ENCODE results near the gene SURF2. TPM values are rescaled to one million over a fixed set of nuclear protein-coding genes. Genes with fewer than 3 reads are reported as not detected.

Gene SURF2
- total and polyA plus RNA-seq, 9 of the 15 experiments (the other 6 are each of a cell fraction or from before 2014, with no cell fraction given) = 5.5 to 82.5 (median 21.3) TPM

DNA sequence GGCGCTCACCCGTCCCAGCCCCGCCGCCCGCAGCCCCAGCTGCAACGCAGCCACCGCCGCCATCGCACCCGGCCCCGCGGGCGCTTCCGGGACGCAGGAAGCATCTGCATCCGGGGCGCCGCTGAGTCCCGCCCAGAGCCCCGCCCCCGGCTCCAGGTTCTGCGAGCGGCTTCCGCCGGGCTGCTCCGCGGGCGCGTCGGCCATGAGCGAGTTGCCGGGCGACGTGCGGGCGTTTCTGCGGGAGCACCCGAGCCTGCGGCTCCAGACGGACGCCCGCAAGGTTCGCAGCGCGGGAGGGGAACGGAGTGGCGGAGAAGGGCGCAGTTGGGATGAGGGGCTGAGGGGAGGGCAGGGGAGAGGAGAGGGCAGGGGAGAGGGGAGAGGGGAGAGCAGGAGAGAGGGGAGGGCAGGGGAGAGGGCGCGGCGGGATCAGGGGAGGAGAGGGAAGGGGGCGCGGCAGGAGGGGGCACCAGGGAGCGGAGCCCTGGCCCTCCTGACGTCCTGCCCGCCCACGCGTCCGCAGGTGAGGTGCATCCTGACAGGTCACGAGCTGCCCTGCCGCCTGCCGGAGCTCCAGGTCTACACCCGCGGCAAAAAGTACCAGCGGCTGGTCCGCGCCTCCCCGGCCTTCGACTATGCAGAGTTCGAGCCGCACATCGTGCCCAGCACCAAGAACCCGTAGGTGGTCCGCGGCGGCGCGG lies at the start of gene SURF2, which contains the start of gene SURF1 (continued):
- TF ChIP-seq, protein P1, sequence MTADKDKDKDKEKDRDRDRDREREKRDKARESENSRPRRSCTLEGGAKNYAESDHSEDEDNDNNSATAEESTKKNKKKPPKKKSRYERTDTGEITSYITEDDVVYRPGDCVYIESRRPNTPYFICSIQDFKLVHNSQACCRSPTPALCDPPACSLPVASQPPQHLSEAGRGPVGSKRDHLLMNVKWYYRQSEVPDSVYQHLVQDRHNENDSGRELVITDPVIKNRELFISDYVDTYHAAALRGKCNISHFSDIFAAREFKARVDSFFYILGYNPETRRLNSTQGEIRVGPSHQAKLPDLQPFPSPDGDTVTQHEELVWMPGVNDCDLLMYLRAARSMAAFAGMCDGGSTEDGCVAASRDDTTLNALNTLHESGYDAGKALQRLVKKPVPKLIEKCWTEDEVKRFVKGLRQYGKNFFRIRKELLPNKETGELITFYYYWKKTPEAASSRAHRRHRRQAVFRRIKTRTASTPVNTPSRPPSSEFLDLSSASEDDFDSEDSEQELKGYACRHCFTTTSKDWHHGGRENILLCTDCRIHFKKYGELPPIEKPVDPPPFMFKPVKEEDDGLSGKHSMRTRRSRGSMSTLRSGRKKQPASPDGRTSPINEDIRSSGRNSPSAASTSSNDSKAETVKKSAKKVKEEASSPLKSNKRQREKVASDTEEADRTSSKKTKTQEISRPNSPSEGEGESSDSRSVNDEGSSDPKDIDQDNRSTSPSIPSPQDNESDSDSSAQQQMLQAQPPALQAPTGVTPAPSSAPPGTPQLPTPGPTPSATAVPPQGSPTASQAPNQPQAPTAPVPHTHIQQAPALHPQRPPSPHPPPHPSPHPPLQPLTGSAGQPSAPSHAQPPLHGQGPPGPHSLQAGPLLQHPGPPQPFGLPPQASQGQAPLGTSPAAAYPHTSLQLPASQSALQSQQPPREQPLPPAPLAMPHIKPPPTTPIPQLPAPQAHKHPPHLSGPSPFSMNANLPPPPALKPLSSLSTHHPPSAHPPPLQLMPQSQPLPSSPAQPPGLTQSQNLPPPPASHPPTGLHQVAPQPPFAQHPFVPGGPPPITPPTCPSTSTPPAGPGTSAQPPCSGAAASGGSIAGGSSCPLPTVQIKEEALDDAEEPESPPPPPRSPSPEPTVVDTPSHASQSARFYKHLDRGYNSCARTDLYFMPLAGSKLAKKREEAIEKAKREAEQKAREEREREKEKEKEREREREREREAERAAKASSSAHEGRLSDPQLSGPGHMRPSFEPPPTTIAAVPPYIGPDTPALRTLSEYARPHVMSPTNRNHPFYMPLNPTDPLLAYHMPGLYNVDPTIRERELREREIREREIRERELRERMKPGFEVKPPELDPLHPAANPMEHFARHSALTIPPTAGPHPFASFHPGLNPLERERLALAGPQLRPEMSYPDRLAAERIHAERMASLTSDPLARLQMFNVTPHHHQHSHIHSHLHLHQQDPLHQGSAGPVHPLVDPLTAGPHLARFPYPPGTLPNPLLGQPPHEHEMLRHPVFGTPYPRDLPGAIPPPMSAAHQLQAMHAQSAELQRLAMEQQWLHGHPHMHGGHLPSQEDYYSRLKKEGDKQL (CRISPR knock-in tag; IDR thresholded peaks at IDR 0.05; ENCODE audit: borderline replicate concordance) = 0 out of 2 replicates have a peak, but pooled peaks have one; percentile 37
- TF ChIP-seq POLR2AphosphoS5 (IDR thresholded peaks at IDR 0.05; ENCODE audit: control insufficient read depth, insufficient read depth, low read depth, low read length) (peak; percentile 66; the same call in 1 of the 2 replicates), SMC3 (conservative IDR thresholded peaks at IDR 0.05; ENCODE audit: insufficient read depth, low read depth, low read length) (no peak), RFX1 (IDR thresholded peaks at IDR 0.05) (peak; percentile 75), STAT5B (CRISPR knock-in tag; IDR thresholded peaks at IDR 0.05) (no peak), DMBX1 (CRISPR knock-in tag; IDR thresholded peaks at IDR 0.05; ENCODE audit: borderline replicate concordance) (no peak), TCF3 (CRISPR knock-in tag; IDR thresholded peaks at IDR 0.05) (no peak), ZNF347 (CRISPR knock-in tag; IDR thresholded peaks at IDR 0.05; ENCODE audit: low read depth) (no peak), ZNF263 (CRISPR knock-in tag; IDR thresholded peaks at IDR 0.05; ENCODE audit: borderline replicate concordance) (peak; percentile 44), POLR3G (IDR thresholded peaks at IDR 0.05; ENCODE audit: extremely low read depth, insufficient read length, insufficient replicate concordance) (no peak), SMARCA5 (IDR thresholded peaks at IDR 0.05) (no peak)
- TF ChIP-seq, protein P2, sequence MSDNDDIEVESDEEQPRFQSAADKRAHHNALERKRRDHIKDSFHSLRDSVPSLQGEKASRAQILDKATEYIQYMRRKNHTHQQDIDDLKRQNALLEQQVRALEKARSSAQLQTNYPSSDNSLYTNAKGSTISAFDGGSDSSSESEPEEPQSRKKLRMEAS (CRISPR knock-in tag; IDR thresholded peaks at IDR 0.05) = peak; percentile 29; the same call in 1 of the 2 replicates
- TF ChIP-seq, protein P3, sequence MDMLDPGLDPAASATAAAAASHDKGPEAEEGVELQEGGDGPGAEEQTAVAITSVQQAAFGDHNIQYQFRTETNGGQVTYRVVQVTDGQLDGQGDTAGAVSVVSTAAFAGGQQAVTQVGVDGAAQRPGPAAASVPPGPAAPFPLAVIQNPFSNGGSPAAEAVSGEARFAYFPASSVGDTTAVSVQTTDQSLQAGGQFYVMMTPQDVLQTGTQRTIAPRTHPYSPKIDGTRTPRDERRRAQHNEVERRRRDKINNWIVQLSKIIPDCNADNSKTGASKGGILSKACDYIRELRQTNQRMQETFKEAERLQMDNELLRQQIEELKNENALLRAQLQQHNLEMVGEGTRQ (CRISPR knock-in tag; IDR thresholded peaks at IDR 0.05) = no peak; the same call in 1 of the 2 replicates
- TF ChIP-seq, protein P4, sequence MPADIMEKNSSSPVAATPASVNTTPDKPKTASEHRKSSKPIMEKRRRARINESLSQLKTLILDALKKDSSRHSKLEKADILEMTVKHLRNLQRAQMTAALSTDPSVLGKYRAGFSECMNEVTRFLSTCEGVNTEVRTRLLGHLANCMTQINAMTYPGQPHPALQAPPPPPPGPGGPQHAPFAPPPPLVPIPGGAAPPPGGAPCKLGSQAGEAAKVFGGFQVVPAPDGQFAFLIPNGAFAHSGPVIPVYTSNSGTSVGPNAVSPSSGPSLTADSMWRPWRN (IDR thresholded peaks at IDR 0.05; ENCODE audit: low read depth) = no peak
